Hepatocyte (in vitro differentiated cells): ENCODE measurements around the gene CLEC14A.

Experiments used
- CTCF ChIP-seq: fragments of 200-600 bp; sonication (generic); IDR thresholded peaks from 2 replicates; pipeline ENCODE4 v1.5.1; 2016; ENCODE audit warnings: antibody characterized with exemption, mild to moderate bottlenecking; ENCODE audit not compliant: poor library complexity
- EZH2 ChIP-seq: fragments of 200-600 bp; sonication (generic); IDR thresholded peaks from 2 replicates; pipeline ENCODE4 v1.6.1; 2016; ENCODE audit warnings: antibody characterized with exemption, mild to moderate bottlenecking, borderline replicate concordance
- EZH2phosphoT487 ChIP-seq: fragments of 200-600 bp; sonication (generic); IDR thresholded peaks from one replicate; pipeline ENCODE4 v1.6.1; 2018; ENCODE audit warnings: antibody characterized with exemption, mild to moderate bottlenecking, low read depth, moderate library complexity; ENCODE audit not compliant: unreplicated experiment, severe bottlenecking

GRCh38 chr14:38212111-38212510 is 43.8 kb downstream of the CLEC14A start:
- TF ChIP-seq CTCF (no peak), EZH2 (no peak), EZH2phosphoT487 (no peak)
